Measurements from ENCODE around the gene EPYC. TPM values are rescaled to one million over a fixed set of nuclear protein-coding genes. Genes with fewer than 3 reads are reported as not detected.

EPYC gene
- total and polyA plus RNA-seq, 12 donors = 0.78 TPM; not detected in 11

- intact Hi-C loops (cut with DNase I) = loop anchor here in 1 of 2 donors (5.0 kb wide), 1 partner anchor 385 kb away; no protein-coding TSS in a partner anchor
- no peak for DNase-seq
- no peaks in the 10 kb centered on the region for H3K36me3 ChIP-seq (replicated peaks in 1 of 2)
- peaks cover 0 to 7% (median 0%) of the 10 kb centered on the region in 3 donors for H3K9me3 ChIP-seq (replicated peaks in 1 of 3)
- no peak overlapping the region for H3K27ac ChIP-seq
- H3K27me3 ChIP-seq = no peaks in the 10 kb centered on the region
- TF ChIP-seq POLR2A (IDR thresholded peaks at IDR 0.05) = no peak
- TF ChIP-seq, protein P1, sequence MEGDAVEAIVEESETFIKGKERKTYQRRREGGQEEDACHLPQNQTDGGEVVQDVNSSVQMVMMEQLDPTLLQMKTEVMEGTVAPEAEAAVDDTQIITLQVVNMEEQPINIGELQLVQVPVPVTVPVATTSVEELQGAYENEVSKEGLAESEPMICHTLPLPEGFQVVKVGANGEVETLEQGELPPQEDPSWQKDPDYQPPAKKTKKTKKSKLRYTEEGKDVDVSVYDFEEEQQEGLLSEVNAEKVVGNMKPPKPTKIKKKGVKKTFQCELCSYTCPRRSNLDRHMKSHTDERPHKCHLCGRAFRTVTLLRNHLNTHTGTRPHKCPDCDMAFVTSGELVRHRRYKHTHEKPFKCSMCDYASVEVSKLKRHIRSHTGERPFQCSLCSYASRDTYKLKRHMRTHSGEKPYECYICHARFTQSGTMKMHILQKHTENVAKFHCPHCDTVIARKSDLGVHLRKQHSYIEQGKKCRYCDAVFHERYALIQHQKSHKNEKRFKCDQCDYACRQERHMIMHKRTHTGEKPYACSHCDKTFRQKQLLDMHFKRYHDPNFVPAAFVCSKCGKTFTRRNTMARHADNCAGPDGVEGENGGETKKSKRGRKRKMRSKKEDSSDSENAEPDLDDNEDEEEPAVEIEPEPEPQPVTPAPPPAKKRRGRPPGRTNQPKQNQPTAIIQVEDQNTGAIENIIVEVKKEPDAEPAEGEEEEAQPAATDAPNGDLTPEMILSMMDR (IDR thresholded peaks at IDR 0.05) = no peak
- H3K4me1 ChIP-seq (replicated peaks in 1 of 2) = no peaks in the 10 kb centered on the region
- H3K4me3 ChIP-seq = no peak overlapping the region
These were observed 32.5 kb downstream of the EPYC start for GRCh38 chr12:90972226-90972625.

DNA sequence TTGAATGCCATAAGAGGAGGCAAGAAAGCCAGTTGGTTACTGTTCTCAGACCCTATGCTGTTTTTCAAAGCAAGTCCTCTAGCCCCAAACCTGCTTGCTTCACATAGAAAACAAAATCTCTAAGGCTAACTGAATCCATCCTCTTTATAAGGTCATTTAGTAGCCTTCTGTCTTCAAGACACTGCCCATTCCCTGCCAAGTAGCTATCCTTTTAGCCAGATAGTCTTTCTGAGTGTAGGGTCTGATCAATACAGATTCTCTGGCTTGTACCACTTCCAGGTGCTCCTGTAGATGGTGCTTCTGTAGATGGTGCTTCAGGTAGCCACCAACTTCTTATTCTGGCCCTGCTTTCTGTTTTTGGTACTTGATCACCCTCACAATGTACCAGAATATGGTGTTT lies 33.9 kb downstream of the EPYC start:
- Histone ChIP-seq H3K36me3 (replicated peaks in 1 of 2) (no peaks in the 10 kb centered on the region), H3K4me3 (no peak overlapping the region), H3K27me3 (no peaks in the 10 kb centered on the region), H3K4me1 (replicated peaks in 1 of 2) (no peaks in the 10 kb centered on the region), H3K9me3 (replicated peaks in 1 of 3) (peaks cover 0 to 7% (median 0%) of the 10 kb centered on the region in 3 donors), H3K27ac (no peak overlapping the region)
- intact Hi-C loops (cut with DNase I) = loop anchor here in 1 of 2 donors (5.0 kb wide), 1 partner anchor 386 kb away; no protein-coding TSS in a partner anchor
- no peak for DNase-seq
- no peak for TF ChIP-seq POLR2A (IDR thresholded peaks at IDR 0.05)
- TF ChIP-seq, protein P1 (IDR thresholded peaks at IDR 0.05) = no peak

DNA sequence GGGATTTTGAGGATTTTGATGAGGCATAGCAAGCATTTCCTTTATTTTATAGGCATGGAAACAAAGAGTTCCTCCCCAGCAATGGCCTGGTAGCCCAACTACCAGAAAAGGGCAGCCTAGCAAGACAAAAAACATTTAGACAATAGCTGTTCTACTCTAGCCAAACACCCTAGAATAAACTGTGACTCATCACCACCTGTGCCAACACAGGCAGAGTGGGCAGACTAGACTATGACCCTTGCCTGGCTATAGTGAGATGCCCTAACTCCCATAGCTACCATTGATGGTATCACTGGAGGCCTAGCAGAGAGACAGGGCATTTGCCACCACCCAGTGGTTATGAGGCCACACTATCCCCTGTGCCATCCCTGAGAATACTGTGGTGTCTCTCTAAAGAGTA lies 34.3 kb downstream of the EPYC start:
- Histone ChIP-seq H3K27ac (no peak overlapping the region), H3K36me3 (replicated peaks in 1 of 2) (no peaks in the 10 kb centered on the region), H3K27me3 (no peaks in the 10 kb centered on the region), H3K4me1 (replicated peaks in 1 of 2) (no peaks in the 10 kb centered on the region), H3K9me3 (replicated peaks in 1 of 3) (peaks cover 0 to 11% (median 0%) of the 10 kb centered on the region in 3 donors), H3K4me3 (no peak overlapping the region)
- no peak for TF ChIP-seq POLR2A (IDR thresholded peaks at IDR 0.05)
- TF ChIP-seq, protein P1 (IDR thresholded peaks at IDR 0.05) = no peak
- intact Hi-C loops (cut with DNase I) = loop anchor here in 1 of 2 donors (5.0 kb wide), 1 partner anchor 387 kb away; no protein-coding TSS in a partner anchor
- no peak for DNase-seq

GRCh38 chr12:90969851-90970250 lies 34.9 kb downstream of the EPYC start:
- no peaks in the 10 kb centered on the region for H3K27me3 ChIP-seq
- no peak overlapping the region for H3K27ac ChIP-seq
- no peak overlapping the region for H3K4me3 ChIP-seq
- intact Hi-C loops (cut with DNase I) = loop anchor here in 1 of 2 donors (5.0 kb wide), 1 partner anchor 387 kb away; no protein-coding TSS in a partner anchor
- no peak for DNase-seq
- H3K9me3 ChIP-seq (replicated peaks in 1 of 3) = peaks cover 0 to 17% (median 0%) of the 10 kb centered on the region in 3 donors
- H3K36me3 ChIP-seq (replicated peaks in 1 of 2) = no peaks in the 10 kb centered on the region
- no peaks in the 10 kb centered on the region for H3K4me1 ChIP-seq (replicated peaks in 1 of 2)
- WGBS, 4 donors = 88 to 96% (median 94%) methylated on average over 2 of the region's 2 CpGs
- no peak for TF ChIP-seq POLR2A (IDR thresholded peaks at IDR 0.05)
- TF ChIP-seq, protein P1 (IDR thresholded peaks at IDR 0.05) = no peak

Data from adrenal gland (tissue), 12 donors.